Lower leg skin (tissue), 3 donors: ENCODE measurements around the gene WIPF3.

Source experiments
- CTCF ChIP-seq, 3 donors: fragments of 450-650 bp; IDR thresholded peaks; one replicate each; pipeline ENCODE4 v1.5.1; 2016; ENCODE audit warnings: antibody characterized with exemption in 3 of 3, mild to moderate bottlenecking in 3 of 3, moderate library complexity in 2 of 3
- POLR2A ChIP-seq, 2 donors: fragments of 450-650 bp; IDR thresholded peaks; one replicate each; pipeline ENCODE4 v1.6.1; 2016 to 2017; ENCODE audit warnings: antibody characterized with exemption in 2 of 2, mild to moderate bottlenecking in 1 of 2, moderate library complexity in 1 of 2

DNA sequence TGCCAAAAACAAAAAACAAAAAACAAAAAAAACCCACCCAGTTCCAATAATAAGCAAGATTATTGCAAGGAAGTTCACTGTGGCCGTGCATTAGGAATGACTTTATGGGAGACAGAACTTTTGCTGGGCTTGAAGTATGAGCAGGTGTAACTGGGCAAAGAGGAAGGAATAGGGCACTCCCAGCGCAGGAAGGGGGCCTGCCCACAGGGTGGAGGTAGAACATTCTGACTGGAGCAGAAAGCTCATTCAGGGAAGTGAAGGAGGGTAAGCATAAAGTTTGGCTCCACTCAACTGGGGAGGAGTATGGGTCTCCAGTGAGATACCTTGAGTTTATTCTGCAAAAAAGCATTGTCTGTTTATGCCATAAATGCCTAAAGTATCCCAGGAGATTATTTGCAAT is 42.1 kb upstream of the WIPF3 start:
- TF ChIP-seq CTCF (IDR thresholded peaks at IDR 0.05) (no peak), POLR2A (IDR thresholded peaks at IDR 0.05) (no peak)
